ENCODE results near the gene TPRKB. TPM values are rescaled to one million over a fixed set of nuclear protein-coding genes. Genes with fewer than 3 reads are reported as not detected.
"Not testable (repeated sequence)": the region's sequence is repeated elsewhere in the genome, so short reads cannot be mapped to it uniquely, and the experiment has no call there.

Gene TPRKB
- total and polyA plus RNA-seq, 3 donors from 2014 or later, result 29.0 to 72.2 (median 34.5) TPM

- no peak overlapping the region for H3K4me3 ChIP-seq
- no peaks in the 10 kb centered on the region for H3K4me1 ChIP-seq
- H3K9me3 ChIP-seq, result no peaks in the 10 kb centered on the region
- H3K36me3 ChIP-seq (ENCODE audit: low read depth, missing control alignments), result no peaks in the 10 kb centered on the region
- no peak overlapping the region for H3K27ac ChIP-seq
- no peaks in the 10 kb centered on the region for H3K27me3 ChIP-seq
- 68 to 76% methylated on average over 3 to 4 of the region's 4 CpGs for WGBS, 2 donors
- TF ChIP-seq CTCF (IDR thresholded peaks at IDR 0.05) (no peak), POLR2A (IDR thresholded peaks at IDR 0.05) (no peak)
- no peak for DNase-seq
- intact Hi-C loops (cut with DNase I; ENCODE audit: low total_unique reads), result no loop called here
Measured at GRCh38 chr2:73728711-73729110, 8.4 kb downstream of the TPRKB start.

GRCh38 chr2:73728043-73728442 is 9.1 kb downstream of the TPRKB start:
- Histone ChIP-seq H3K4me1 (no peaks in the 10 kb centered on the region), H3K4me3 (no peak overlapping the region), H3K9me3 (no peaks in the 10 kb centered on the region), H3K27me3 (no peaks in the 10 kb centered on the region), H3K36me3 (ENCODE audit: low read depth, missing control alignments) (no peaks in the 10 kb centered on the region), H3K27ac (no peak overlapping the region)
- TF ChIP-seq CTCF (IDR thresholded peaks at IDR 0.05) (no peak), POLR2A (IDR thresholded peaks at IDR 0.05) (no peak)
- intact Hi-C loops (cut with DNase I; ENCODE audit: low total_unique reads), result no loop called here
- WGBS, 2 donors, result 79 to 82% methylated on average over 3 of the region's 3 CpGs
- no peak for DNase-seq

- WGBS, 2 donors, result 86% methylated on average over 1 of the region's 1 CpG; no CpG with 5 or more reads in 1 of the 2 donors
- H3K4me3 ChIP-seq; DNase-seq; H3K9me3 ChIP-seq; intact Hi-C loops (cut with DNase I; ENCODE audit: low total_unique reads); H3K4me1 ChIP-seq; H3K27ac ChIP-seq; H3K36me3 ChIP-seq (ENCODE audit: low read depth, missing control alignments); H3K27me3 ChIP-seq: not testable (repeated sequence)
Measured at GRCh38 chr2:73726657-73727056, 10.5 kb downstream of the TPRKB start.

GRCh38 chr2:73718851-73719621 is 18.1 kb downstream of the TPRKB start:
- intact Hi-C loops (cut with DNase I; ENCODE audit: low total_unique reads), result no loop called here
- no peak for DNase-seq
- H3K27ac ChIP-seq, result no peak overlapping the region

GRCh38 chr2:73718421-73718820 is 18.7 kb downstream of the TPRKB start:
- no peak for DNase-seq
- H3K4me3 ChIP-seq, result no peak overlapping the region
- no peak for TF ChIP-seq CTCF (IDR thresholded peaks at IDR 0.05)
- no peaks in the 10 kb centered on the region for H3K27me3 ChIP-seq
- peaks cover 20% of the 10 kb centered on the region for H3K4me1 ChIP-seq
- intact Hi-C loops (cut with DNase I; ENCODE audit: low total_unique reads), result no loop called here
- no peak overlapping the region for H3K27ac ChIP-seq
- H3K9me3 ChIP-seq, result no peaks in the 10 kb centered on the region
- WGBS, 2 donors, result 78 to 83% methylated on average over 6 of the region's 6 CpGs
- no peaks in the 10 kb centered on the region for H3K36me3 ChIP-seq (ENCODE audit: low read depth, missing control alignments)

More at GRCh38 chr2:73718851-73719621, 18.1 kb downstream of the TPRKB start:
- Histone ChIP-seq H3K27me3 (no peaks in the 10 kb centered on the region), H3K36me3 (ENCODE audit: low read depth, missing control alignments) (no peaks in the 10 kb centered on the region), H3K4me3 (no peak overlapping the region), H3K4me1 (peaks cover 20% of the 10 kb centered on the region), H3K9me3 (no peaks in the 10 kb centered on the region)
- WGBS, 2 donors, result 85 to 86% methylated on average over 10 to 11 of the region's 11 CpGs
- TF ChIP-seq POLR2A (IDR thresholded peaks at IDR 0.05), result no peak
- no peak for TF ChIP-seq CTCF (IDR thresholded peaks at IDR 0.05)

- DNase-seq; H3K36me3 ChIP-seq (ENCODE audit: low read depth, missing control alignments); H3K9me3 ChIP-seq; H3K27me3 ChIP-seq; H3K4me3 ChIP-seq; intact Hi-C loops (cut with DNase I; ENCODE audit: low total_unique reads): not testable (repeated sequence)
- peaks cover 20% of the 10 kb centered on the region for H3K4me1 ChIP-seq
- H3K27ac ChIP-seq, result peak overlapping the region; percentile 63 to 78
- WGBS, 2 donors, result 80 to 88% methylated on average over 2 to 4 of the region's 4 CpGs
Measured at GRCh38 chr2:73717695-73718094, 19.4 kb downstream of the TPRKB start.

All from testis (tissue), 3 donors.